Measurements from ENCODE around the gene MRPS18A. TPM values are rescaled to one million over a fixed set of nuclear protein-coding genes. Genes with fewer than 3 reads are reported as not detected.
A peak's percentile ranks its signal among the peaks of the same experiment; 100 is the strongest.

The MRPS18A gene
- total and polyA plus RNA-seq, 9 of the 15 experiments (the other 6 are each of a cell fraction or from before 2014, with no cell fraction given), result 87.5 to 243 (median 125) TPM

DNA sequence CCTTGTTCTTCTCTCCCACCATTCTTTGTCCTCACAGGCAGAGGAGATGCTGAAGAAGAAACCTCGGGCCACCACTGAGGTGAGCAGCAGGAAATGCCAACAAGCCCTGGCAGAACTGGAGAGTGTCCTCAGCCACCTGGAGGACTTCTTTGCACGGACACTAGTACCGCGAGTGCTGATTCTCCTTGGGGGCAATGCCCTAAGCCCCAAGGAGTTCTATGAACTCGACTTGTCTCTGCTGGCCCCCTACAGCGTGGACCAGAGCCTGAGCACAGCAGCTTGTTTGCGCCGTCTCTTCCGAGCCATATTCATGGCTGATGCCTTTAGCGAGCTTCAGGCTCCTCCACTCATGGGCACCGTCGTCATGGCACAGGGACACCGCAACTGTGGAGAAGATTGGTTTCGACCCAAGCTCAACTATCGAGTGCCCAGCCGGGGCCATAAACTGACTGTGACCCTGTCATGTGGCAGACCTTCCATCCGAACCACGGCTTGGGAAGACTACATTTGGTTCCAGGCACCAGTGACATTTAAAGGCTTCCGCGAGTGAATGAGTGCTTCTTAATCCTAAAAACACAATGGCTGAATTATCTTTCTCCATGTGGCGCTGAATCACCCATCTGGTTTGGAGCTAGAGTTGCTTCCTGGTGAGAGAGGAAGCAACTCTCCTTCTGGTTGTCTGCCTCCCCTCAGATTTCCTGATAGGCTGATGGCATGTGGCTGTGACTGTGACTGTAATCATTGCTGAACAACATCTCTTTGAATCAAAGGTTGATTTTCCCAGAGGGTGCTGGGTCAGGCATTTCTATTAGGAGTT is 47.4 kb downstream of the MRPS18A start (continued):
- TF ChIP-seq ZBTB49 (CRISPR knock-in tag; IDR thresholded peaks at IDR 0.05; ENCODE audit: borderline replicate concordance), result no peak
- no peak for TF ChIP-seq THRAP3 (IDR thresholded peaks at IDR 0.05; ENCODE audit: borderline replicate concordance)
- TF ChIP-seq ATF1 (CRISPR knock-in tag; IDR thresholded peaks at IDR 0.05), result no peak
- TF ChIP-seq ATF1 (tag; IDR thresholded peaks at IDR 0.05), result peak; percentile 25
- TF ChIP-seq ZNF232 (CRISPR knock-in tag; IDR thresholded peaks at IDR 0.05), result no peak
- no peak for TF ChIP-seq ZNF695 (CRISPR knock-in tag; IDR thresholded peaks at IDR 0.05)
- 0 out of 2 replicates have a peak, but pooled peaks have one; percentile 73 for TF ChIP-seq RHOXF2B (CRISPR knock-in tag; conservative IDR thresholded peaks at IDR 0.05)
- no peak for TF ChIP-seq GTF2F1 (IDR thresholded peaks at IDR 0.05; ENCODE audit: low read depth, low read length)
- TF ChIP-seq HDAC6 (IDR thresholded peaks at IDR 0.05; ENCODE audit: low read depth, low read length), result no peak
- TF ChIP-seq NFIC (IDR thresholded peaks at IDR 0.05), result peak; percentile 57
- no peak for TF ChIP-seq EZH2 (IDR thresholded peaks at IDR 0.05; ENCODE audit: borderline replicate concordance, low read depth, low read length)
- no peak for TF ChIP-seq ZNF57 (CRISPR knock-in tag; IDR thresholded peaks at IDR 0.05)
- TF ChIP-seq PURB (CRISPR knock-in tag; IDR thresholded peaks at IDR 0.05; ENCODE audit: low read depth), result no peak
- no peak for TF ChIP-seq MXI1 (IDR thresholded peaks at IDR 0.05; ENCODE audit: low read depth, low read length)
- TF ChIP-seq E4F1 (CRISPR knock-in tag; IDR thresholded peaks at IDR 0.05; ENCODE audit: borderline replicate concordance), result no peak
- TF ChIP-seq FOS (IDR thresholded peaks at IDR 0.05; ENCODE audit: extremely low read depth, insufficient read length), result no peak
- TF ChIP-seq ZNF668 (CRISPR knock-in tag; IDR thresholded peaks at IDR 0.05), result no peak
- TF ChIP-seq RB1 (IDR thresholded peaks at IDR 0.05; ENCODE audit: low read depth), result no peak
- TF ChIP-seq LARP7 (IDR thresholded peaks at IDR 0.05), result no peak
- TF ChIP-seq, protein P1, sequence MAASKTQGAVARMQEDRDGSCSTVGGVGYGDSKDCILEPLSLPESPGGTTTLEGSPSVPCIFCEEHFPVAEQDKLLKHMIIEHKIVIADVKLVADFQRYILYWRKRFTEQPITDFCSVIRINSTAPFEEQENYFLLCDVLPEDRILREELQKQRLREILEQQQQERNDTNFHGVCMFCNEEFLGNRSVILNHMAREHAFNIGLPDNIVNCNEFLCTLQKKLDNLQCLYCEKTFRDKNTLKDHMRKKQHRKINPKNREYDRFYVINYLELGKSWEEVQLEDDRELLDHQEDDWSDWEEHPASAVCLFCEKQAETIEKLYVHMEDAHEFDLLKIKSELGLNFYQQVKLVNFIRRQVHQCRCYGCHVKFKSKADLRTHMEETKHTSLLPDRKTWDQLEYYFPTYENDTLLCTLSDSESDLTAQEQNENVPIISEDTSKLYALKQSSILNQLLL (CRISPR knock-in tag; IDR thresholded peaks at IDR 0.05; ENCODE audit: borderline replicate concordance), result no peak
- no peak for TF ChIP-seq CHCHD3 (CRISPR knock-in tag; IDR thresholded peaks at IDR 0.05)
- TF ChIP-seq ZNF77 (CRISPR knock-in tag; IDR thresholded peaks at IDR 0.05), result no peak
- no peak for TF ChIP-seq PRPF4 (IDR thresholded peaks at IDR 0.05; ENCODE audit: insufficient read depth, low read depth, low read length, poor library complexity, severe bottlenecking)
- no peak for TF ChIP-seq ZNF347 (CRISPR knock-in tag; IDR thresholded peaks at IDR 0.05; ENCODE audit: low read depth)
- no peak for TF ChIP-seq SIRT6 (IDR thresholded peaks at IDR 0.05; ENCODE audit: low read depth, low read length)
- TF ChIP-seq IFI16 (CRISPR knock-in tag; IDR thresholded peaks at IDR 0.05), result no peak
